NK-92 (cell line): ENCODE data around the gene ALG12.

ENCODE experiments used
- DNase-seq: peaks from one replicate; lab custom pipeline; 2025; ENCODE audit not compliant: unreplicated experiment; lab: John Stamatoyannopoulos, UW

The ALG12 gene

DNA sequence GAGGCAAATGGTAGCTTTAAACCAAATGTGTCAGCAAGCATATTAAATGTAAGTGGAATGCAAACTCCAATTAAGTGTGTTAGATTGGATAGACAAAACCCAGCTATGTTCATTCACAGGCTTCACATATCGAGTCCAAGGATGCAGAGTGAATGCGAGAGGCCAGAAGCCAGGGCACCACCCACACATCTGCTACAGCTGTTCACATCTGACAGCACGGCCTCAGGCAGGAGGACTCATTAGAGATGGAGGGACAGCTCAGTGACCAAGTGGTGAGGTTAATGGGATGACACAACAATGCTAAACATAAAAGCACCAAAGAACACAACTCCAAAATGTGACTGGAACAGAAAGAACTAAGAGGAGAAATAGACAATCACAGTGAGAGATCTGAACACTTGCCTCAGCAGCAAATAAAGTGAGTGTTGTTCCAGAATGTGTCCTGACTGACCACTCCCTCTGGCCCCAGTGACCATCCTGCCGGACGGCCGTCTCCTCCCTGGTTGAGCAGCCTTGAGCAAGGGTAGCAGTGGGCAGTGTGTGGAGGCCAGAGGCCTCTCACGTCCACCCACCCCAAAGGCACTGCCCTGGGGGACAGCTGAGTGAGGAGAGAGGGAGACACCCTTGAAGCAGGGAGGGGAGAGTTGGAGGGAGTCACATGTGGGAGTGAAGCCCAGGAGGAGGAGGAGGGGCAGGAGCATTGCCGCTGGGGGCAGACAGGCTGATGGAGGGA lies 23.8 kb downstream of the ALG12 start:
- DNase-seq, result no peak

DNA sequence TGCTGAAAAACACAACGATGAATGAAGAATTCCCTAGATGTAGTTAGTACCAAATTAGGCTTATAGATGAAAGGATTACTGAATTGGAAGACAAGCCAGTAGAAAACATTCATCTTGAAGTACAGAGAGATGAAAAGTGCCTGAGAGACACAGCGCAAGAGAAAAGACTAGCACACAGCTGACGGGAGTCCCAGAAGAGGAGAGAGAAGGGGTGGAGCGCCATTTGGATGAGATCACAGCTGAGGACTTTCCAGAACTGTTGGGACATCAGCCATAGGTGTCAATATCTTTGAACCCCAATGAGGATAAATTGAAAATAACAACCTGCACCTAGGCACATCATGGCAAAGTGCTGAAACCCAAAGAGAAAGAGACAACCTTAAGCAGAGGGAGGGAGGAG lies 25.2 kb downstream of the ALG12 start:
- DNase-seq, result no peak

- no peak for DNase-seq
Observed at GRCh38 chr22:49892226-49892899, 25.9 kb downstream of the ALG12 start.

DNA sequence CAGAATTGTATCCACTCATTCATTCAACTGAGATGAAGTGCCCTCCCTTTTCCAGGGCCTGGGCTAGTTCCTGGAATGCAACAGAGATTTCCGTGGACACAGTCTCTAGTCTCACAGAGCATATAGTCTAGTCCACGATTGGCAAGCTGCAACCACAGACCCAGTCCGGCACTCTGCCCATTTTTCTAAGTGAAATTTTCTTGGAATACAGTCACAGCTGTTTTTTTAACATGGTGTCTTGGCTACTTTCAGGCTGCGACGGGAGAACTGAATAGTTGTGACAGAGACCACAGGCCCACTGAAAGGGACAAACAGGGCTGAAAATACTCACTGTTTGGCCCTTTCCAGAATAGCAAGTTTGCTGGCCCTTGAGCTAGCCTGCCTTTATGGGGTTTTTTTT lies 29.2 kb downstream of the ALG12 start:
- DNase-seq, result no peak

- DNase-seq, result no peak
Observed at GRCh38 chr22:49887702-49888101, 30.5 kb downstream of the ALG12 start.

DNA sequence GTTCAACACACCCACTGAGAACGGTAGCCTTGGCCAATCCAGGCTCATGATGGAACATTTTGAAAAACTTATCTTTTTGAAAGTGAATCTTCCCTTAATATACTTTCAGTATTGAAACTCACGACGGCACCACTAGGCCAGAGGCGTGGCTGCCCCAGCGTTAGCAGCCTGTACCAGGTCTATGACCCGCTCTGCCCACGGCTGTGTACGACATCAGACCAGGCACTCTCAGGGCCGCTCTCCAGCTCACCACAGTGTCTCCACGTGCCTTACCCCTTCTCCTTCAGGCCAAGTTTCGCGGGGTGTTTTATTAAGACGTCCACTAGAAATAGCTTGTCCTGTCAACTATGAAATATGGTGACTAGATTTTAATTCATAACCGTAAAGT lies 31.2 kb downstream of the ALG12 start:
- DNase-seq, result no peak

GRCh38 chr22:49886346-49887063 lies 31.7 kb downstream of the ALG12 start:
- no peak for DNase-seq

GRCh38 chr22:49885881-49886280 lies 32.4 kb downstream of the ALG12 start:
- DNase-seq, result no peak

GRCh38 chr22:49885281-49885680 lies 33.0 kb downstream of the ALG12 start:
- no peak for DNase-seq

GRCh38 chr22:49884503-49885260 lies 33.6 kb downstream of the ALG12 start:
- DNase-seq, result no peak

DNA sequence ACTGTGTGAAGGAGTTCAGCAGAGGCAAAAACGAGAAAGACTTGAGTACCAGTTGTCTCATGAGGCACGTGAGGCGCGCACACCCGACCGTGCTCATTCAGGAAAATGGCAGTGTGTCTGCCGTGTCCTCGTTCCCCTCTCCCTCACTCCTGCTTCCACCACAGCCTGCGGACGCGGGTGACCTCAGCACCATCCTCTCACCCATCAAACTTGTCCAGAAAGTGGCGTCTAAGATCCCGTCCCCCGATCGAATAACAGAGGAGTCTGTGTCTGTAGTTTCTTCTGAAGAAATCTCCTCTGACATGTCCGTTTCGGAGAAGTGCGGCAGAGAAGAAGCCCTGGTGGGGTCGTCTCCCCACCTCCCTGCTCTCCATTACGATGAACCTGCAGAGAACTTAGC lies 34.2 kb downstream of the ALG12 start:
- DNase-seq, result no peak

DNA sequence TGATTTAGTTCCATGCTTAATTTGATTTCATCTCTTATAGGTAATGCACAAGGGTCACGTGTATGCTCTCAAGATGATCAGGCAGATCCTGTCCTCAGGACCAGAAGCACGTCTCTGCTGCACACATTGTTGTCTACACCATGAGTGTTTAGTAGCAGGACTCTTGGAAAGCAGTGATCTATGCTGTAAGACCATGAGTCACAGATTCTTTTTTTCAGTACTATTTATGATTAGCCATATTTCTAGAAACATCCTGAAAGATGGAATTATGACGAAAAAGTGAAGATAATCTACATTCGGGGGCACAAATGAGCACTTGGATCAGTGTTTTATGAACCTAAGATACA lies 35.0 kb downstream of the ALG12 start:
- DNase-seq, result no peak

GRCh38 chr22:49882519-49883293 lies 35.5 kb downstream of the ALG12 start:
- no peak for DNase-seq

DNA sequence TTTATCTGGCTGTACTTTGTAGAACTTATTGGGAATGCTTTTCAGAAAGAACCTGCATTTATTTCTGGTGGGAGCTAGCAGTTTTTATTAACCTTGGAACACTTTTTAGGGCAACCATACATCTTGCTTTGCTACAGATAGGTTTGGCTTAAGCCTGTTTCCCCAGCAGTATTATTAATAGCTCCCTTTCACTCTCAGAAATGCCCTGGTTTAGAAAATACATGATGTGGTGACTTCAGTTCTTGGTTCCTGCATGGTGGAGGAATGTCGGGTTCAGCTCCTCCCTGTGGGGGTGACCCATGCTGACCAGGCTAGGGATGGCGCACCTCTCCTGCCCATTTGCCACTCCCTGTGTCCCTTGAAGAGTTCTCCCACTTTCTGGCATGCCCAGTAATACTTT lies 36.4 kb downstream of the ALG12 start:
- no peak for DNase-seq

DNA sequence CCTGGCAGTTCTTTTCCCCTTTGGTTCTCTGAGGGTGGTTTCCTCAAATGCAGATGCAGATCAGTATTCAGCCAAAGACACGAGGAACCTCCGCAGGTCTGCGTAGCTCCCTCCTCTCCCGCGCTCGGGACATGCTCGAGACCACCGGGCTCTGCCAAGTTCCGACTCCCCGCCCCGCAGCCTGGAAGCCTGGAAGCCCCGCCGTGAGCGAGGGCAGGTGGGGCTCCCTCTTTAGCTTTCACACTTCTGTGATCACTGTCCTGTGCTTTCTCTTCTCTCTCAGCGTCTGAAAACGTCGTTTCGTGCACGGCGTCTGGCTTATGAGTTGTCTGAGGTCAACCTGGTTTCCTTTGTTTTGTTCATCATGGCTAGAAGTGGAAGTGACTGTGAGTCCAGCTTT lies 38.0 kb downstream of the ALG12 start:
- DNase-seq, result no peak

- DNase-seq, result no peak
Observed at GRCh38 chr22:49879871-49880270, 38.4 kb downstream of the ALG12 start.

- no peak for DNase-seq
Observed at GRCh38 chr22:49878206-49878605, 40.0 kb downstream of the ALG12 start.

GRCh38 chr22:49877642-49878041 lies 40.6 kb downstream of the ALG12 start:
- no peak for DNase-seq

DNA sequence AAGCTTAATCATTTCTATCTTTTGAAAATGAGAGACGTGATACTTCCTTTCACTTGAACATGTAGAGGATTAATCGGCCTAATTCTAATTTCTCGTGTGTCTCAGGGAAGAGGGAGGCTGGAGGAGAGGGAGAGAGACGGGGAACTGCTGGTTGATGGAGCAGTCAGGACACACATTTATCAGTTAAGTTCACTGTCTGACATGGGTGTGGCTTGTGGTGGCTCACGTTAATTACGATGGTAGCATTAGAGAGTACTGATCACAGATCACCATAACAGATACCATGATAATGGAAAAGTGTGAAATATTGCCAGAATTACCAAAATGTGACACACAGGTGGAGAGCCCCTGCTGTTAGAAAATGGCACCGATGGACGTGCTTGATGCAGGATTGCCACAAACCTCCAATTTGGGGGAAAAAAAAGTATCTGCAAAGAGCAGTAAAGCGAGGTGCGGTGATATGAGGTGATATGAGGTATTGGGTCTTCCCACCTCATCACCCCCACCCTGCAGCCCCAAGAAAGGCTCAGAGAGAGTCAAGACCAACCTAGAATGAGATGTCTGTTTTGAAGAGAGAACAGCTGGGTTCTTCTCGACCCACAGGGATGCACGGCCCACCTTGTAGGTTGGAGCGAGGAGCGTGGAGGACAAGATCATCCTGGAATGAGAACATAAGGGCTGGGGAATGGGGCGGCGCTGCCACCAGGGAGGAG lies 44.9 kb downstream of the ALG12 start:
- no peak for DNase-seq

- no peak for DNase-seq
Observed at GRCh38 chr22:49872347-49872746, 45.9 kb downstream of the ALG12 start.
